Measurements from ENCODE around the gene STRAP. TPM values are rescaled to one million over a fixed set of nuclear protein-coding genes. Genes with fewer than 3 reads are reported as not detected.
A peak's percentile ranks its signal among the peaks of the same experiment; 100 is the strongest.

Gene STRAP
- total and polyA plus RNA-seq, 2 of the 13 experiments (the other 11 are each of a cell fraction or from before 2014, with no cell fraction given) = 66.9 to 118 TPM

- no peak for TF ChIP-seq SNRNP70 (IDR thresholded peaks at IDR 0.05; ENCODE audit: low read depth, low read length)
- TF ChIP-seq MAX (IDR thresholded peaks at IDR 0.05) = peak; percentile 31; the same call in 1 of the 2 replicates
- no peak for TF ChIP-seq ZNF607 (CRISPR knock-in tag; IDR thresholded peaks at IDR 0.05; ENCODE audit: borderline replicate concordance)
- no peak for TF ChIP-seq ZKSCAN5 (CRISPR knock-in tag; IDR thresholded peaks at IDR 0.05)
- TF ChIP-seq TCF12 (IDR thresholded peaks at IDR 0.05) = no peak
- TF ChIP-seq TCF12 (CRISPR knock-in tag; IDR thresholded peaks at IDR 0.05) = peak; percentile 87
- no peak for TF ChIP-seq SIN3B (IDR thresholded peaks at IDR 0.05; ENCODE audit: low read length)
- TF ChIP-seq MLX (CRISPR knock-in tag; IDR thresholded peaks at IDR 0.05) = peak; percentile 38; the same call in 1 of the 2 replicates
- no peak for TF ChIP-seq EHMT2 (IDR thresholded peaks at IDR 0.05; ENCODE audit: borderline replicate concordance, low read depth, low read length)
- peak; percentile 24; the same call in 1 of the 2 replicates for TF ChIP-seq ZNF331 (CRISPR knock-in tag; IDR thresholded peaks at IDR 0.05)
- no peak for TF ChIP-seq STAT6 (CRISPR knock-in tag; IDR thresholded peaks at IDR 0.05; ENCODE audit: borderline replicate concordance)
- TF ChIP-seq ZNF879 (CRISPR knock-in tag; IDR thresholded peaks at IDR 0.05) = no peak
- TF ChIP-seq ZNF281 (CRISPR knock-in tag; IDR thresholded peaks at IDR 0.05; ENCODE audit: borderline replicate concordance) = peak; percentile 80
- 0 out of 2 replicates have a peak, but pooled peaks have one; percentile 32 for TF ChIP-seq TIGD3 (CRISPR knock-in tag; IDR thresholded peaks at IDR 0.05; ENCODE audit: borderline replicate concordance)
- TF ChIP-seq ZBTB10 (CRISPR knock-in tag; IDR thresholded peaks at IDR 0.05; ENCODE audit: borderline replicate concordance) = no peak
- no peak for TF ChIP-seq GLI4 (CRISPR knock-in tag; IDR thresholded peaks at IDR 0.05; ENCODE audit: borderline replicate concordance)
- TF ChIP-seq ZNF619 (CRISPR knock-in tag; IDR thresholded peaks at IDR 0.05) = no peak; the same call in 1 of the 2 replicates
Observed at GRCh38 chr12:15882118-15882971, at the start of gene STRAP (continued).

All from HepG2 (cell line).